ENCODE measurements around the gene TMPRSS2.
A peak's percentile ranks its signal among the peaks of the same experiment; 100 is the strongest.

TMPRSS2 gene

DNA sequence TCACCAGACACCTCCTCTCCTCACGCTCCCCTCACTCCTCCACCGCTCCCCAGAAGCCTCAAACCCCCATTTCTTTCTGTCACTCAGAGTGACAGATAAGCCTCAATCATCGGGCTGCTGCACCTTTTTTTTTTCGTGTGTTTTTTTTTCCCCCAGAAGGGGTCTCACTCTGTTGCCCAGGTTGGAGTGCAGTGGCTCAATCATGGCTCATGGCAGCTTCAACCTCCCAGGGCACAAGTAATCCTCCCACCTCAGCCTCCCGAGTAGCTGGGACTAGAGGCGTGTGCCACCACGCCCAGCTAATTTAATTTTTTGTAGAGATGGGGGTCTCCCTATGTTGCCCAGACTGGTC lies 1.2 kb upstream of the TMPRSS2 start:
- no peak for DNase-seq

- DNase-seq: no peak
Observed at GRCh38 chr21:41508415-41509144, 622 bp upstream of the TMPRSS2 start.

GRCh38 chr21:41506611-41507520 lies 1.1 kb downstream of the TMPRSS2 start:
- DNase-seq: no peak

DNA sequence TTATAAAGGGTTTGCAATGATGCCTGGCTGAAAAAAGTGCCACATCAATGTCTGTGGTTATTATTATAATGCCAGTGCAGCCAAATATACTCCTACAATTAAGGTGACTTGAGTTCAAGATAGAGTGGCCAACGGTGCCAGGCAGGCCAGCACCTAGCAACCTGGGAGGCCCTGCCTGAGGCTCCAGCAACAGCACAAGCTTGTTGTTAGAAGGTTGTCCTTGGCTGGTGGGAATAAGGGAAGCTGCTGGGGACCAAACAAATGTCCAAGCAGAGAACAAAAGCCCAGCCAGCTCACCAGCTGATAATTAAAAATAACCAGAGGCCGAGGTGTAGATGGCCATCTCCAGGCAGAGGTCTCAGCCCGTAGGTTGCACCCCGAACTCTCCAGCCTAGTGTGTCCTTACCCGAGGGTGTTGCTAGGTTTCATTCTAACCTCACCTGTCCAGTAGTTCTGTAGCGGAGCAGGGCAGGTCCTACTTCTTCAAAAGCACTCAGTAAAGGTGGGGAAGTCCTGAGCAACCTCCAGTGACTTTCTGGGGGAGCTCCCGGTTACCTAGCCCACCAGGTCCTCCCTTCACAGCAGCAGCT lies 1.9 kb downstream of the TMPRSS2 start:
- DNase-seq: no peak

DNA sequence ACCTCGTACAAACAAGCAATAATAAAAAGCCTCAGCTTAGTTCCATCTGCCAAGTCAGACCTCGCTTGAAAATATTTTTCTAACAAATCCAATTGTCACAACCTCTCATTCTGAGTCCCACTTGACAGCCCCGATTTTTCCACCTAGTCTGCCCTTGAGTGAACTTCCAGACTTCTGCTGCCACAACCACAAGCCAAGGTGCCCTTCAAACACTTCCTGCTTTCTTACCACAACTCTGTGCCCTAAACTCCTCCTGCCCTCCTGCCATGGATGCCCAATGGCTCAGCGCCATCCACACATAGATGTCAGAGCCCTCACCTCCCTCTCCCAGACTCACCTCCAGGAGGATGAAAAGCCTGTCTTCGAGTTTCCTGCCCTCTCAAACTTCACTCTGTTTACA lies 3.9 kb downstream of the TMPRSS2 start:
- no peak for DNase-seq

- DNase-seq: no peak
Observed at GRCh38 chr21:41503331-41503730, 4.6 kb downstream of the TMPRSS2 start.

GRCh38 chr21:41501919-41502318 lies 6.0 kb downstream of the TMPRSS2 start:
- peak in 1 of 14 donors; percentile 15 for DNase-seq

DNA sequence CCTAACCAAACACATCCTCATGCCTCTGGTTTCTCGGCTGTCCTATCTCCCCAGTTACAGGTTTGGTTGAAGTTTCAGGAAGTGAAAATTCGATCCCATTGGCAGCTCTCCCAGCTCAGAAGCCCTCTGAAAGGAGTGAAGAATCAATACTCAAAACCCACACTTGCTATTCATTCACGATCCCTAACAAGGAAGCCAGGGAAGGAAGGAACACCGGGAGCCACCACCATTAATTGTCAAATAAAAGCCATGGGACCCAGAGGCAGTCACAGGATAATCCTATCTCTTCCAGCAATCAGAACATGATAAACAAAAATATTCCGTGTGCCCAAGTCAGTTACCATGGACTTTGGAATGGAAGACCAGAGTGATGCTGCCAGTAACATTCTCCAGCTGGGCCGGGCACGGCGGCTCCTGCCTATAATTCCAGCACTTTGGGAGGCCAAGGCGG lies 7.0 kb downstream of the TMPRSS2 start:
- no peak for DNase-seq

GRCh38 chr21:41500363-41500762 lies 7.6 kb downstream of the TMPRSS2 start:
- no peak for DNase-seq

- no peak for DNase-seq
Observed at GRCh38 chr21:41499920-41500319, 8.0 kb downstream of the TMPRSS2 start.

- no peak for DNase-seq
Observed at GRCh38 chr21:41497788-41498187, 10.2 kb downstream of the TMPRSS2 start.

GRCh38 chr21:41497008-41497407 lies 10.9 kb downstream of the TMPRSS2 start:
- no peak for DNase-seq

DNA sequence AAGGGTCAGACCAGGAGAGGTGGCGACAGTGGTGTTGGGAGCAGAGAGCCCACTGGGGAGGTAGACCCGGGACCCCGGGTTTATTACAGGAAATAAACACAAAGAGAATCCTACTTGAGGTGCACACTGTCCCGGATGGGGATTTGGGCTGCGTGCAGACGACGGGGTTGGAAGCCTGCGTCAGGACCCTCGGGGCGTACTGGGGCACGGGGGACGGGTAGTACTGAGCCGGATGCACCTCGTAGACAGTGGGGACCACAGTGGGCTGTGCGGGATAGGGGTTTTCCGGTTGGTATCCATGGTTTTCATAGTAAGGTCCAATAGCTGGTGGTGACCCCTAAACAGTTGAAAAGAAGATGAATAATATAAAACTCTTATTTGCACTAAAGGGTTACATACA lies 13.7 kb downstream of the TMPRSS2 start:
- DNase-seq: no peak

DNA sequence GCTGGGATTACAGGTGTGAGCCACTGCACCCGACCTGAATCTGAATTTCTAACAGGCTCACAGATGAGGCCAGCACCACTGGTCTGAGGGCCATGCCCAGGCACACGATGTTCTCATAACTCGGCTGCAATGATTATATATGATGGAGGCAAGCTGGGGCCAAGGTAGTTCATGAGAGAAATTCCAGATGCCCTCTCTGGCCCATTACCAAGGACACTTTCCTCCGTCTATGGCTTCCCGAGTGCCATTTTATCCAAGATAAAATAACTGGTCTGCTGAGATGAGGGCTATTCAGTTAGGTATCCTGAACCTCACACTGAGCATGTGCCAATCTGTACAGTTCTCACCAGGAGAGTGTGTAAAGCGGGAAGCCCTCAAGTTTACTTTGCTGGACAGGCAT lies 16.5 kb downstream of the TMPRSS2 start:
- no peak for DNase-seq

- no peak for DNase-seq
Observed at GRCh38 chr21:41490330-41490729, 17.6 kb downstream of the TMPRSS2 start.

- DNase-seq: no peak
Observed at GRCh38 chr21:41489329-41489728, 18.6 kb downstream of the TMPRSS2 start.

GRCh38 chr21:41488080-41488479 lies 19.9 kb downstream of the TMPRSS2 start:
- DNase-seq: no peak

DNA sequence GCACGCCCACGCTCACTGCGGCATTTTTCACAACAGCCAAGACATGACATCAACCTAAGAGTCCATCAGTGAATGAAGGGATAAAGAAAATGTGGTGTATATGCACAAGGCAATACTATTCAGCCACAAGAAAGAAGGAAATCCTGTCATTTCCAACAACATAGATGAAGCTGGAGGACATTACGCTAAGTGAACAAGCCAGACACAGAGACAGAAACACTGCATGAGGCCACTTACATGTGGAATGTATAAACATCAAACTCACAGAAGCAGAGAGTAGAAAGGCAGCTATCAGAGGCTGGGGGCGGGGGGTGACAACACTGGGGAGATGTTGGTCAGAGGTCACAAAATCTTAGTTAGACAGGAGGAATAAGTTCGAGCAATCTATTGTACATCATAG lies 20.9 kb downstream of the TMPRSS2 start:
- DNase-seq: no peak

- DNase-seq: no peak
Observed at GRCh38 chr21:41483973-41484372, 24.0 kb downstream of the TMPRSS2 start.

DNA sequence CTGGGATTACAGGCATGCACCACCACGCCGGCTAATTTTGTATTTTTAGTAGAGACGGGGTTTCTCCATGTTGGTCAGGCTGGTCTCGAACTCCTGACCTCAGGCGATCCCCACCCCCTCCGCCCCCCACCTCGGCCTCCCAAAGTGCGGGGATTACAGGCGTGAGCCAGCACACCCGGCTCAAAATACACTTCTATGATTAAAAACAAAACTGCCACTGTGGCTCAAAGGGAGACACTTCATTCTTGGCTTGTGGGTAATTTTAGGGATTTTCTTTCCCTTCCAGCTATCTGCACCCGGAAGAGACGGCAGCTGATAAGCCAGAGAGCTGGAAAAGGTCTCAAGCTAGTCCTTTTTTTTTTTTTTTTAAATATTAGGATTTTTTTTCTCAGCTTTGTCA lies 24.5 kb downstream of the TMPRSS2 start:
- DNase-seq: no peak

GRCh38 chr21:41482980-41483379 lies 25.0 kb downstream of the TMPRSS2 start:
- DNase-seq: no peak

GRCh38 chr21:41482301-41482700 lies 25.7 kb downstream of the TMPRSS2 start:
- no peak for DNase-seq

- no peak for DNase-seq
Observed at GRCh38 chr21:41481191-41481590, 26.8 kb downstream of the TMPRSS2 start.

All from C1 segment of cervical spinal cord (tissue), 14 donors.